ENCODE measurements around the gene CHAT. TPM values are rescaled to one million over a fixed set of nuclear protein-coding genes. Genes with fewer than 3 reads are reported as not detected.

CHAT gene
- total and polyA plus RNA-seq, 2 of the 13 experiments (the other 11 are each of a cell fraction or from before 2014, with no cell fraction given): not detected

GRCh38 chr10:49606981-49607535 is 6.8 kb upstream of the CHAT start (continued):
- TF ChIP-seq ATF7 (IDR thresholded peaks at IDR 0.05) (no peak), ATF7 (CRISPR knock-in tag; IDR thresholded peaks at IDR 0.05) (no peak), TOE1 (CRISPR knock-in tag; IDR thresholded peaks at IDR 0.05) (0 out of 2 replicates have a peak, but pooled peaks have one; percentile 70), SMAD3 (CRISPR knock-in tag; IDR thresholded peaks at IDR 0.05) (peak; percentile 94), ZFP91 (CRISPR knock-in tag; IDR thresholded peaks at IDR 0.05; ENCODE audit: borderline replicate concordance) (no peak), PCBP2 (optimal IDR thresholded peaks at IDR 0.05; ENCODE audit: low read depth, low read length, poor library complexity, severe bottlenecking) (no peak), RFX1 (IDR thresholded peaks at IDR 0.05) (no peak), ELF3 (CRISPR knock-in tag; IDR thresholded peaks at IDR 0.05) (peak; percentile 47; the same call in 1 of the 2 replicates), ZNF160 (CRISPR knock-in tag; IDR thresholded peaks at IDR 0.05) (0 out of 2 replicates have a peak, but pooled peaks have one; percentile 34), ZNF367 (CRISPR knock-in tag; IDR thresholded peaks at IDR 0.05; ENCODE audit: borderline replicate concordance) (peak; percentile 83; the same call in 1 of the 2 replicates), NCOA1 (CRISPR knock-in tag; IDR thresholded peaks at IDR 0.05) (no peak), ESRRA (CRISPR knock-in tag; IDR thresholded peaks at IDR 0.05; ENCODE audit: low read depth) (no peak), IRF9 (CRISPR knock-in tag; IDR thresholded peaks at IDR 0.05; ENCODE audit: borderline replicate concordance) (0 out of 2 replicates have a peak, but pooled peaks have one; percentile 32), ISX (CRISPR knock-in tag; conservative IDR thresholded peaks at IDR 0.05) (peak; percentile 93; the same call in 1 of the 2 replicates), SALL2 (CRISPR knock-in tag; IDR thresholded peaks at IDR 0.05) (0 out of 2 replicates have a peak, but pooled peaks have one; percentile 57), ZNF10 (CRISPR knock-in tag; IDR thresholded peaks at IDR 0.05; ENCODE audit: borderline replicate concordance, low read depth) (no peak), ZNF552 (CRISPR knock-in tag; IDR thresholded peaks at IDR 0.05; ENCODE audit: borderline replicate concordance) (no peak), HOXA9 (CRISPR knock-in tag; IDR thresholded peaks at IDR 0.05; ENCODE audit: borderline replicate concordance) (peak; percentile 62; the same call in 1 of the 2 replicates), ZNF777 (CRISPR knock-in tag; IDR thresholded peaks at IDR 0.05) (peak; percentile 40; the same call in 1 of the 2 replicates), NFAT5 (CRISPR knock-in tag; IDR thresholded peaks at IDR 0.05) (peak; percentile 94), PITX1 (CRISPR knock-in tag; IDR thresholded peaks at IDR 0.05) (no peak), DBP (CRISPR knock-in tag; IDR thresholded peaks at IDR 0.05; ENCODE audit: not compliant biosample characterization) (peak; percentile 78)

All from HepG2 (cell line).